Progenitor cell of endocrine pancreas (in vitro differentiated cells): ENCODE data around the gene ARHGAP40. TPM values are rescaled to one million over a fixed set of nuclear protein-coding genes. Genes with fewer than 3 reads are reported as not detected.

Source experiments
- DNase-seq: peaks from one replicate; pipeline ENCODE4 v3.0.0; 2021; ENCODE audit warnings: low spot score; ENCODE audit not compliant: unreplicated experiment
- H3K27ac Mint-ChIP-seq: 2 replicates; pipeline ENCODE4 v1.8.0; 2021; ENCODE audit warnings: mild to moderate bottlenecking, moderate library complexity, mixed read lengths
- H3K27me3 Mint-ChIP-seq: 2 replicates; pipeline ENCODE4 v1.8.0; 2021; ENCODE audit warnings: mixed read lengths
- H3K36me3 Mint-ChIP-seq: 2 replicates; pipeline ENCODE4 v1.8.0; 2022; ENCODE audit warnings: mixed read lengths; ENCODE audit not compliant: insufficient read depth
- H3K4me1 Mint-ChIP-seq: 2 replicates; pipeline ENCODE4 v1.8.0; 2021; ENCODE audit warnings: low read depth, mixed read lengths
- H3K4me3 Mint-ChIP-seq: 2 replicates; pipeline ENCODE4 v1.8.0; 2021; ENCODE audit warnings: low read depth, mild to moderate bottlenecking, moderate library complexity, mixed read lengths
- H3K9me3 Mint-ChIP-seq: 2 replicates; pipeline ENCODE4 v1.8.0; 2021; ENCODE audit warnings: low read depth, mixed read lengths
- total RNA-seq: library from RNA; stranded (reverse); gene quantifications from 2 replicates; pipeline ENCODE4 v1.2.1, GENCODE V29; 2021
- TF ChIP-seq, protein P1 (sequence below): fragments of 200-600 bp; sonication (generic); IDR thresholded peaks from one replicate; pipeline ENCODE4 v1.5.0; 2021; ENCODE audit warnings: antibody characterized with exemption, mild to moderate bottlenecking; ENCODE audit not compliant: unreplicated experiment

ARHGAP40 gene
- total RNA-seq, 1 donor from 2014 or later, result not detected

DNA sequence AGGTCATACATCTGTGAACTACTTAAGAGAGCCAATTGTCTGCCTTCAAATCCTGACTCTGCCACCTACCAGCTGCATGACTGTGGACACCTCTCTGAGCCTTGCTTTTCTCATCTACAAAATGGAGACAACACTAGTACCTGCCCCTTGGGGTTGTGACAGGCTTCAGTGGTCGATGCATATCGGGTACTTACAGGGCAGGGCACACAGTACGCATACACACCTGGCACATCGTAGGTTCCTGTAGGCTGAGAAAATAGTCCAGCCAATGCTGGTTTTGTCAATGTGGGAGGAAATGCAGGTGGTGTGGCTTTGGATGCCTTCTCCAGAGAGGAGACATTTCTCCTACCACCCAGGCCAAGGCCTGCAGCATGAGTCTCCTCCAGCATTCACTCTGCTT lies 18.3 kb upstream of the ARHGAP40 start:
- no peak overlapping the region for H3K27ac Mint-ChIP-seq
- H3K4me1 Mint-ChIP-seq, result no peaks in the 10 kb centered on the region
- TF ChIP-seq, protein P1, sequence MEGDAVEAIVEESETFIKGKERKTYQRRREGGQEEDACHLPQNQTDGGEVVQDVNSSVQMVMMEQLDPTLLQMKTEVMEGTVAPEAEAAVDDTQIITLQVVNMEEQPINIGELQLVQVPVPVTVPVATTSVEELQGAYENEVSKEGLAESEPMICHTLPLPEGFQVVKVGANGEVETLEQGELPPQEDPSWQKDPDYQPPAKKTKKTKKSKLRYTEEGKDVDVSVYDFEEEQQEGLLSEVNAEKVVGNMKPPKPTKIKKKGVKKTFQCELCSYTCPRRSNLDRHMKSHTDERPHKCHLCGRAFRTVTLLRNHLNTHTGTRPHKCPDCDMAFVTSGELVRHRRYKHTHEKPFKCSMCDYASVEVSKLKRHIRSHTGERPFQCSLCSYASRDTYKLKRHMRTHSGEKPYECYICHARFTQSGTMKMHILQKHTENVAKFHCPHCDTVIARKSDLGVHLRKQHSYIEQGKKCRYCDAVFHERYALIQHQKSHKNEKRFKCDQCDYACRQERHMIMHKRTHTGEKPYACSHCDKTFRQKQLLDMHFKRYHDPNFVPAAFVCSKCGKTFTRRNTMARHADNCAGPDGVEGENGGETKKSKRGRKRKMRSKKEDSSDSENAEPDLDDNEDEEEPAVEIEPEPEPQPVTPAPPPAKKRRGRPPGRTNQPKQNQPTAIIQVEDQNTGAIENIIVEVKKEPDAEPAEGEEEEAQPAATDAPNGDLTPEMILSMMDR, result no peak
- no peaks in the 10 kb centered on the region for H3K36me3 Mint-ChIP-seq
- H3K9me3 Mint-ChIP-seq, result no peaks in the 10 kb centered on the region
- H3K4me3 Mint-ChIP-seq, result no peak overlapping the region
- DNase-seq, result no peak
- no peaks in the 10 kb centered on the region for H3K27me3 Mint-ChIP-seq

DNA sequence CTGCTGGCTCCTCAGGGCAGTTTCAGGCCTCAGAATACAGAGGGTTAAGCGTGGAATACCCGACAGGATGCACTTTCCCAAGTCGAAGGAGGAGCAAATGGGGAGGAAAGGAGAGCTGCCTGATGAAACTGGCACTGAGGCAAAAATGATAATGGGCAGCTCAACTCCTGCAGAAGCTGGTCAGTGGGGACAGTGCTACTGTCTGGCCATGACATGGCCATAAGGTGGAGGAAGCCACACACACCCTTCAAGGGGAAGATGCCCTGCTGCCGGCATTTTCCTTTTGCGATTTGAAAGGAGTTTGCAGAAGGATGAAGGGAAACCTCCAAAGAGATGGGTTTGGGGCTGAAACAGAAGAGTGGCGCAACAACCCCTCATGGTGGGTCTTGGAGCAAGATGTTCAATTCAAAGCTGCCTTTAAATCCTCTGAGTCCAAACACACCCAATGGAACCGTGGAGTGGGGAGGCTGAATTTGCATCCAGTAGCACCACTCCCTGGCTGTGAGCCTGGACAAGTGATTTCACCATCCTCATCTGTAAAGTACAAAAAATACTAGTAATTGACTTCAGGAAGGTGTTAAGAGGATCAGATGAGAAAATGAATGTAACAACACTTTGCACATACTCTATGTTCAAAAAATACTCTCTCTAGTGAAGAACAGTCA lies 17.4 kb upstream of the ARHGAP40 start:
- TF ChIP-seq, protein P1, result no peak
- H3K27ac Mint-ChIP-seq, result no peak overlapping the region

DNA sequence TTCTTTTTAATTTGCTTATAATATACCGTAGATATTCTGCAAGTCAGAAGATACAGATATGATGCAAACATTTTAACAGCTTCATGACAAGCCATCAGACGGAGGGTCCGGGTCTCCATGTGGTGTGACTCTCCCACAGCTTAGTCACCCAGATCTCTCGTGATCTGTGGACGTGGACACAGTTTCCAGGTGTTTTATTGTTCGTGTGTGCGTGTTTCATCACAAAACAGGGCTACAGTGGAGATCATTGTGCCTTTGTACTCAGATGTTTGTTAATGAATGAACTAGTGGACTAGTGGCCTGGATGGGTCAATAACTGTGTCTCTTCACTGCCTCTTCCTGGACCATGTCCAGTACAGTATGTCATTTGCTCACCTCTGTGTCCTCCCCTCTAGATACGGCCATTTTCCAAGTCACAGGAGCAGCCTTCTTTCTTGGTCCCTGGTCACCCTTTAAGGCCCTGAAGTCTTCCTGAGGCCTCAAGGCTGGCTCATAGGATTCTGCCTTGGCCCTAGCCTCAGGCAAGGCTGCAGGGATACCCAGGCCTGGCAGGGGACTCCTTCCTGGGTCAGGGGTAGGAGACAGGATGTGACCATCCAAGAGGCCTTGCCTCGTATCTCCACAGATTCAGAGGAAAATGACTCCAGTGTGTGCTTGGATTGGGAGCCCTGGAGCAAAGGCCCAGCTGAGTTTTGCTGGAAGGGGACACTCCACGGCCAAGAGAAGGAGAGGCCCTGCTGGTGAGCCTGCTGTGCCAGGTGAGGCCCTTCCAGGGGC lies 16.0 kb upstream of the ARHGAP40 start:
- Mint-ChIP-seq H3K27me3 (no peaks in the 10 kb centered on the region), H3K4me3 (no peak overlapping the region), H3K9me3 (no peaks in the 10 kb centered on the region), H3K36me3 (no peaks in the 10 kb centered on the region), H3K27ac (no peak overlapping the region), H3K4me1 (no peaks in the 10 kb centered on the region)
- TF ChIP-seq, protein P1, result no peak
- DNase-seq, result no peak

More for the DNA sequence above, 17.4 kb upstream of the ARHGAP40 start:
- no peaks in the 10 kb centered on the region for H3K36me3 Mint-ChIP-seq
- no peaks in the 10 kb centered on the region for H3K9me3 Mint-ChIP-seq
- no peak for DNase-seq
- H3K27me3 Mint-ChIP-seq, result no peaks in the 10 kb centered on the region
- no peaks in the 10 kb centered on the region for H3K4me1 Mint-ChIP-seq
- no peak overlapping the region for H3K4me3 Mint-ChIP-seq

DNA sequence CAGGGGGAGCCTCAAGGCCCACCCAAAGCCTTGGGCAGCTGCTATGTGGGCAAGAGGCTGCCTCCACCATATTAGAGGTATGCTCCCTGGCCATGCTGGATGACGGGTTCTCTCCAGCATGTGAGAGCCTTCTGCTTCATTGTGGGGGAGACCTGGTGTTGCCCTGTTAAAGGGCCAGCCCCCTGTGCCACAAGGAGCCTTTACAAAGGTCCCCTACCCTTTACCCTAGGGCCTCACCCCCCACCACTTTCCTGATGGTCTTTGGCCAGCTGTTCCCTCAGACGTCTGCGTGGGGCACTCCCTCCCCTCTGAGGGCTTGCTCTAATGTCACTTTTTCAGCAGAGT lies 15.5 kb upstream of the ARHGAP40 start:
- peak overlapping the region; percentile 49 for H3K27ac Mint-ChIP-seq
- H3K4me3 Mint-ChIP-seq, result no peak overlapping the region
- H3K9me3 Mint-ChIP-seq, result no peaks in the 10 kb centered on the region
- TF ChIP-seq, protein P1, result no peak
- no peaks in the 10 kb centered on the region for H3K36me3 Mint-ChIP-seq
- no peak for DNase-seq
- no peaks in the 10 kb centered on the region for H3K27me3 Mint-ChIP-seq
- H3K4me1 Mint-ChIP-seq, result no peaks in the 10 kb centered on the region

DNA sequence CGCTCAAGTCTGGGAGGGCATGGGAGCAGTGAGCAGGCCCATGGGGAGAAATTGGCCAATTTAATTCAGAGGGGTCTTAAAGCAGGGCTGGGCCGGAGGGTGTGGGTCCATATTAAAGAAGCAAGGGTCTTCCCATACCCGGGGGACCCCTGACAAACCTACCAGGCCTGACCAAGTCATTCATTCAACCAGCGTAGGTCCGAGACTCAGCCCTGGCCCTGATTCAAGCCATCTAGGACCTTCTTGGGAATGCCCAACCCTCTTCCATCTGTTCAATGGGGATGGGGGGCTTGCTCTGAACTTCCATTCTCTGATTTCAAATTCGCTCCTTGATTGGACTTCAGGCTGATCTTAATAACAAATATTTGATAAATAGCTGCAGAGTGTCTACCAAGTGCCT lies 13.3 kb upstream of the ARHGAP40 start:
- no peaks in the 10 kb centered on the region for H3K36me3 Mint-ChIP-seq
- no peaks in the 10 kb centered on the region for H3K4me1 Mint-ChIP-seq
- no peak overlapping the region for H3K27ac Mint-ChIP-seq
- DNase-seq, result no peak
- peaks cover 3% of the 10 kb centered on the region for H3K27me3 Mint-ChIP-seq
- TF ChIP-seq, protein P1, result no peak
- H3K4me3 Mint-ChIP-seq, result no peak overlapping the region
- H3K9me3 Mint-ChIP-seq, result no peaks in the 10 kb centered on the region
